ENCODE results near the gene RIC8B.

GRCh38 chr12:106885026-106885425 is 110.5 kb downstream of the RIC8B start:
- TF ChIP-seq CTCF (IDR thresholded peaks at IDR 0.05) (no peak), POLR2A (IDR thresholded peaks at IDR 0.05) (no peak)

Data from transverse colon (tissue), 3 donors.